NB4 (cell line): ENCODE results near the gene TCEANC.
"Not testable (repeated sequence)": the region's sequence is repeated elsewhere in the genome, so short reads cannot be mapped to it uniquely, and the experiment has no call there.

Experiments used
- DNase-seq: peaks from one replicate; pipeline ENCODE4 v3.0.0; 2010; ENCODE audit warnings: low read depth
- H3K4me3 ChIP-seq: one replicate; pipeline ENCODE4 v1.5.1; 2011; ENCODE audit warnings: mild to moderate bottlenecking, low read depth, low read length, moderate library complexity
- CTCF ChIP-seq: IDR thresholded peaks from one replicate; pipeline ENCODE4 v1.5.1; 2012; ENCODE audit warnings: low read depth, low read length
- MAX ChIP-seq: IDR thresholded peaks from 2 replicates; pipeline ENCODE4 v1.6.1; 2011; ENCODE audit warnings: low read depth, low read length
- MYC ChIP-seq: IDR thresholded peaks from 2 replicates; pipeline ENCODE4 v1.6.1; 2011; ENCODE audit warnings: low read depth, low read length
- POLR2A ChIP-seq: IDR thresholded peaks from 2 replicates; pipeline ENCODE4 v1.6.1; 2011; ENCODE audit warnings: mild to moderate bottlenecking; ENCODE audit not compliant: insufficient read length; ENCODE audit errors: extremely low read depth

TCEANC gene

GRCh38 chrX:13670197-13670596, 17.3 kb downstream of the TCEANC start:
- H3K4me3 ChIP-seq = no peak overlapping the region
- no peak for DNase-seq
- TF ChIP-seq MAX = no peak
- no peak for TF ChIP-seq CTCF
- no peak for TF ChIP-seq POLR2A

- DNase-seq = no peak
- no peak overlapping the region for H3K4me3 ChIP-seq
- TF ChIP-seq POLR2A = no peak
- no peak for TF ChIP-seq MYC
- TF ChIP-seq MAX = no peak
- TF ChIP-seq CTCF = no peak
These were observed 20.1 kb downstream of the TCEANC start for GRCh38 chrX:13673016-13673415.

- no peak overlapping the region for H3K4me3 ChIP-seq
- no peak for DNase-seq
- TF ChIP-seq MYC = no peak
- no peak for TF ChIP-seq POLR2A
- no peak for TF ChIP-seq MAX
- TF ChIP-seq CTCF = no peak
These were observed 23.9 kb downstream of the TCEANC start for GRCh38 chrX:13676885-13677284.

GRCh38 chrX:13679700-13680099, 26.8 kb downstream of the TCEANC start:
- H3K4me3 ChIP-seq, DNase-seq: not testable (repeated sequence)

GRCh38 chrX:13681595-13681994, 28.7 kb downstream of the TCEANC start:
- no peak for DNase-seq
- H3K4me3 ChIP-seq = no peak overlapping the region
- no peak for TF ChIP-seq MAX
- no peak for TF ChIP-seq MYC
- TF ChIP-seq POLR2A = no peak
- no peak for TF ChIP-seq CTCF

- no peak overlapping the region for H3K4me3 ChIP-seq
- no peak for DNase-seq
- TF ChIP-seq MYC (no peak), CTCF (no peak), POLR2A (no peak), MAX (no peak)
These were observed 31.4 kb downstream of the TCEANC start for GRCh38 chrX:13684361-13684760.
